ENCODE results near the gene KIF6.
A peak's percentile ranks its signal among the peaks of the same experiment; 100 is the strongest.
"Not testable (repeated sequence)": the region's sequence is repeated elsewhere in the genome, so short reads cannot be mapped to it uniquely, and the experiment has no call there.

The KIF6 gene

GRCh38 chr6:39508515-39508914 lies 216.7 kb downstream of the KIF6 start:
- Histone ChIP-seq H3K27me3 (ENCODE audit: control insufficient read depth, insufficient read depth, low read length) (no peaks in the 10 kb centered on the region), H3K9me3 (ENCODE audit: control insufficient read depth, low read depth, low read length) (no peaks in the 10 kb centered on the region), H3K36me3 (ENCODE audit: control insufficient read depth, low read depth, low read length) (no peaks in the 10 kb centered on the region), H3K4me1 (ENCODE audit: control insufficient read depth, low read depth, low read length) (no peaks in the 10 kb centered on the region), H3K4me3 (ENCODE audit: low read length) (no peak overlapping the region), H3K9ac (ENCODE audit: low read length) (no peak overlapping the region), H3K27ac (ENCODE audit: low read length) (no peak overlapping the region)

- Histone ChIP-seq H3K36me3 (ENCODE audit: control insufficient read depth, low read depth, low read length) (no peaks in the 10 kb centered on the region), H3K9me3 (ENCODE audit: control insufficient read depth, low read depth, low read length) (peaks cover 3% of the 10 kb centered on the region), H3K27me3 (ENCODE audit: control insufficient read depth, insufficient read depth, low read length) (no peaks in the 10 kb centered on the region), H3K4me3 (ENCODE audit: low read length) (no peak overlapping the region), H3K9ac (ENCODE audit: low read length) (no peak overlapping the region), H3K4me1 (ENCODE audit: control insufficient read depth, low read depth, low read length) (no peaks in the 10 kb centered on the region), H3K27ac (ENCODE audit: low read length) (no peak overlapping the region)
Observed at GRCh38 chr6:39507331-39507998, 217.7 kb downstream of the KIF6 start.

- not testable (repeated sequence) for H3K4me3 ChIP-seq (ENCODE audit: low read length); H3K27ac ChIP-seq (ENCODE audit: low read length); H3K36me3 ChIP-seq (ENCODE audit: control insufficient read depth, low read depth, low read length); H3K9ac ChIP-seq (ENCODE audit: low read length); H3K27me3 ChIP-seq (ENCODE audit: control insufficient read depth, insufficient read depth, low read length); H3K4me1 ChIP-seq (ENCODE audit: control insufficient read depth, low read depth, low read length)
- H3K9me3 ChIP-seq (ENCODE audit: control insufficient read depth, low read depth, low read length) = peaks cover 11% of the 10 kb centered on the region
Observed at GRCh38 chr6:39502362-39502955, 222.7 kb downstream of the KIF6 start.

GRCh38 chr6:39499053-39499452 lies 226.2 kb downstream of the KIF6 start:
- Histone ChIP-seq H3K36me3 (ENCODE audit: control insufficient read depth, low read depth, low read length) (no peaks in the 10 kb centered on the region), H3K27me3 (ENCODE audit: control insufficient read depth, insufficient read depth, low read length) (no peaks in the 10 kb centered on the region), H3K27ac (ENCODE audit: low read length) (no peak overlapping the region), H3K9me3 (ENCODE audit: control insufficient read depth, low read depth, low read length) (peaks cover 11% of the 10 kb centered on the region), H3K4me1 (ENCODE audit: control insufficient read depth, low read depth, low read length) (peaks cover 22% of the 10 kb centered on the region), H3K4me3 (ENCODE audit: low read length) (no peak overlapping the region), H3K9ac (ENCODE audit: low read length) (no peak overlapping the region)

GRCh38 chr6:39498096-39498495 lies 227.1 kb downstream of the KIF6 start:
- H3K4me3 ChIP-seq (ENCODE audit: low read length) = no peak overlapping the region
- peaks cover 22% of the 10 kb centered on the region for H3K4me1 ChIP-seq (ENCODE audit: control insufficient read depth, low read depth, low read length)
- H3K9me3 ChIP-seq (ENCODE audit: control insufficient read depth, low read depth, low read length) = peaks cover 10% of the 10 kb centered on the region
- H3K9ac ChIP-seq (ENCODE audit: low read length) = no peak overlapping the region
- H3K27me3 ChIP-seq (ENCODE audit: control insufficient read depth, insufficient read depth, low read length) = no peaks in the 10 kb centered on the region
- H3K27ac ChIP-seq (ENCODE audit: low read length) = no peak overlapping the region
- H3K36me3 ChIP-seq (ENCODE audit: control insufficient read depth, low read depth, low read length) = no peaks in the 10 kb centered on the region

GRCh38 chr6:39496915-39497314 lies 228.3 kb downstream of the KIF6 start:
- no peaks in the 10 kb centered on the region for H3K27me3 ChIP-seq (ENCODE audit: control insufficient read depth, insufficient read depth, low read length)
- no peak overlapping the region for H3K9ac ChIP-seq (ENCODE audit: low read length)
- peaks cover 6% of the 10 kb centered on the region for H3K9me3 ChIP-seq (ENCODE audit: control insufficient read depth, low read depth, low read length)
- H3K4me3 ChIP-seq (ENCODE audit: low read length) = no peak overlapping the region
- peaks cover 22% of the 10 kb centered on the region for H3K4me1 ChIP-seq (ENCODE audit: control insufficient read depth, low read depth, low read length)
- no peak overlapping the region for H3K27ac ChIP-seq (ENCODE audit: low read length)
- no peaks in the 10 kb centered on the region for H3K36me3 ChIP-seq (ENCODE audit: control insufficient read depth, low read depth, low read length)

GRCh38 chr6:39496456-39496855 lies 228.8 kb downstream of the KIF6 start:
- Histone ChIP-seq H3K4me3 (ENCODE audit: low read length) (no peak overlapping the region), H3K9me3 (ENCODE audit: control insufficient read depth, low read depth, low read length) (peaks cover 1% of the 10 kb centered on the region), H3K27ac (ENCODE audit: low read length) (no peak overlapping the region), H3K36me3 (ENCODE audit: control insufficient read depth, low read depth, low read length) (no peaks in the 10 kb centered on the region), H3K9ac (ENCODE audit: low read length) (no peak overlapping the region), H3K27me3 (ENCODE audit: control insufficient read depth, insufficient read depth, low read length) (no peaks in the 10 kb centered on the region), H3K4me1 (ENCODE audit: control insufficient read depth, low read depth, low read length) (peaks cover 22% of the 10 kb centered on the region)

GRCh38 chr6:39495640-39496039 lies 229.6 kb downstream of the KIF6 start:
- H3K4me1 ChIP-seq (ENCODE audit: control insufficient read depth, low read depth, low read length) = peaks cover 22% of the 10 kb centered on the region
- peak overlapping the region; percentile 11 for H3K4me3 ChIP-seq (ENCODE audit: low read length)
- H3K27ac ChIP-seq (ENCODE audit: low read length) = no peak overlapping the region
- peak overlapping the region; percentile 9 for H3K9ac ChIP-seq (ENCODE audit: low read length)
- no peaks in the 10 kb centered on the region for H3K9me3 ChIP-seq (ENCODE audit: control insufficient read depth, low read depth, low read length)
- H3K36me3 ChIP-seq (ENCODE audit: control insufficient read depth, low read depth, low read length) = no peaks in the 10 kb centered on the region
- no peaks in the 10 kb centered on the region for H3K27me3 ChIP-seq (ENCODE audit: control insufficient read depth, insufficient read depth, low read length)

- Histone ChIP-seq H3K9ac (ENCODE audit: low read length) (no peak overlapping the region), H3K27me3 (ENCODE audit: control insufficient read depth, insufficient read depth, low read length) (no peaks in the 10 kb centered on the region), H3K36me3 (ENCODE audit: control insufficient read depth, low read depth, low read length) (no peaks in the 10 kb centered on the region), H3K4me3 (ENCODE audit: low read length) (no peak overlapping the region), H3K9me3 (ENCODE audit: control insufficient read depth, low read depth, low read length) (no peaks in the 10 kb centered on the region), H3K27ac (ENCODE audit: low read length) (no peak overlapping the region), H3K4me1 (ENCODE audit: control insufficient read depth, low read depth, low read length) (peaks cover 22% of the 10 kb centered on the region)
Observed at GRCh38 chr6:39494998-39495397, 230.2 kb downstream of the KIF6 start.

- Histone ChIP-seq H3K27me3 (ENCODE audit: control insufficient read depth, insufficient read depth, low read length) (no peaks in the 10 kb centered on the region), H3K27ac (ENCODE audit: low read length) (no peak overlapping the region)
Observed at GRCh38 chr6:39493777-39494176, 231.4 kb downstream of the KIF6 start.

GRCh38 chr6:39493174-39493573 lies 232.0 kb downstream of the KIF6 start:
- Histone ChIP-seq H3K4me1 (ENCODE audit: control insufficient read depth, low read depth, low read length) (peaks cover 22% of the 10 kb centered on the region), H3K9me3 (ENCODE audit: control insufficient read depth, low read depth, low read length) (no peaks in the 10 kb centered on the region), H3K9ac (ENCODE audit: low read length) (no peak overlapping the region), H3K27ac (ENCODE audit: low read length) (no peak overlapping the region), H3K36me3 (ENCODE audit: control insufficient read depth, low read depth, low read length) (no peaks in the 10 kb centered on the region), H3K4me3 (ENCODE audit: low read length) (no peak overlapping the region), H3K27me3 (ENCODE audit: control insufficient read depth, insufficient read depth, low read length) (no peaks in the 10 kb centered on the region)

More at GRCh38 chr6:39493777-39494176, 231.4 kb downstream of the KIF6 start:
- no peak overlapping the region for H3K4me3 ChIP-seq (ENCODE audit: low read length)
- no peaks in the 10 kb centered on the region for H3K36me3 ChIP-seq (ENCODE audit: control insufficient read depth, low read depth, low read length)
- no peaks in the 10 kb centered on the region for H3K9me3 ChIP-seq (ENCODE audit: control insufficient read depth, low read depth, low read length)
- H3K9ac ChIP-seq (ENCODE audit: low read length) = no peak overlapping the region
- H3K4me1 ChIP-seq (ENCODE audit: control insufficient read depth, low read depth, low read length) = peaks cover 22% of the 10 kb centered on the region

GRCh38 chr6:39490108-39490507 lies 235.1 kb downstream of the KIF6 start:
- peaks cover 5% of the 10 kb centered on the region for H3K4me1 ChIP-seq (ENCODE audit: control insufficient read depth, low read depth, low read length)
- no peaks in the 10 kb centered on the region for H3K36me3 ChIP-seq (ENCODE audit: control insufficient read depth, low read depth, low read length)
- H3K9me3 ChIP-seq (ENCODE audit: control insufficient read depth, low read depth, low read length) = no peaks in the 10 kb centered on the region
- H3K27me3 ChIP-seq (ENCODE audit: control insufficient read depth, insufficient read depth, low read length) = no peaks in the 10 kb centered on the region
- H3K27ac ChIP-seq (ENCODE audit: low read length) = no peak overlapping the region
- H3K4me3 ChIP-seq (ENCODE audit: low read length) = no peak overlapping the region
- H3K9ac ChIP-seq (ENCODE audit: low read length) = no peak overlapping the region

All from iPS-18a (cell line).